Skin epidermis (tissue), 12 donors: ENCODE results near the gene PIGR.

ENCODE experiments used
- H3K27ac ChIP-seq, 21 experiments: fragments of 200-600 bp; sonication (generic) in 11 of 21; one replicate each; pipeline ENCODE4 v1.5.0; 2020; ENCODE audit warnings: mild to moderate bottlenecking in 3 of 21, inconsistent platforms in 2 of 21, moderate library complexity in 2 of 21
- H3K4me3 ChIP-seq, 7 experiments: fragments of 200-600 bp; sonication (generic) in 2 of 7; one replicate each; pipeline ENCODE4 v1.5.0; 2020; ENCODE audit warnings: inconsistent platforms in 2 of 7, mild to moderate bottlenecking in 2 of 7, moderate library complexity in 1 of 7

PIGR gene, protein sequence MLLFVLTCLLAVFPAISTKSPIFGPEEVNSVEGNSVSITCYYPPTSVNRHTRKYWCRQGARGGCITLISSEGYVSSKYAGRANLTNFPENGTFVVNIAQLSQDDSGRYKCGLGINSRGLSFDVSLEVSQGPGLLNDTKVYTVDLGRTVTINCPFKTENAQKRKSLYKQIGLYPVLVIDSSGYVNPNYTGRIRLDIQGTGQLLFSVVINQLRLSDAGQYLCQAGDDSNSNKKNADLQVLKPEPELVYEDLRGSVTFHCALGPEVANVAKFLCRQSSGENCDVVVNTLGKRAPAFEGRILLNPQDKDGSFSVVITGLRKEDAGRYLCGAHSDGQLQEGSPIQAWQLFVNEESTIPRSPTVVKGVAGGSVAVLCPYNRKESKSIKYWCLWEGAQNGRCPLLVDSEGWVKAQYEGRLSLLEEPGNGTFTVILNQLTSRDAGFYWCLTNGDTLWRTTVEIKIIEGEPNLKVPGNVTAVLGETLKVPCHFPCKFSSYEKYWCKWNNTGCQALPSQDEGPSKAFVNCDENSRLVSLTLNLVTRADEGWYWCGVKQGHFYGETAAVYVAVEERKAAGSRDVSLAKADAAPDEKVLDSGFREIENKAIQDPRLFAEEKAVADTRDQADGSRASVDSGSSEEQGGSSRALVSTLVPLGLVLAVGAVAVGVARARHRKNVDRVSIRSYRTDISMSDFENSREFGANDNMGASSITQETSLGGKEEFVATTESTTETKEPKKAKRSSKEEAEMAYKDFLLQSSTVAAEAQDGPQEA

DNA sequence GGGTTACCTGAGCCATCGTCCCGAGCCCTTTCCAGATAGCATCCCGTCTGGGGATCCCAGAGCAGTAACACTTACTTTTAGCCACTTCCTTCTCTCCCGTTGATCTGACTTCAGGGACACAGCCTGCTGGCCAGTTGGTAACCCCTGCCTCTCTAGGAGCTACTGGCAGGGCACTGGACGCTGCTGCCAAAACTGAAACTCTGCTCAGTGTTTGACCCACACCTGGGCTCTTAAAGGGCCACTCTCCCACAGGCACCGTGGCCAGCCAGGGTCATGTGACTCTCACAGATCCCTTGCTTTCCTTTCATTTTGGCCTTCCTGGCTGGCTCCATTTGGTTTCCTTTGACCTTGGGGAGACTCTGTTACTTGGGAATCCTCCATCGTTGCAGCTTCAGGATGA lies at the start of gene PIGR:
PIGR (minus strand) TSS at position 206 of the 400 bp plus-strand sequence. CDS start 5,935 bp downstream, outside the sequence.
- no peak within 1 kb of the TSS for H3K4me3 ChIP-seq
- H3K27ac ChIP-seq, result no peak within 1 kb of the TSS

DNA sequence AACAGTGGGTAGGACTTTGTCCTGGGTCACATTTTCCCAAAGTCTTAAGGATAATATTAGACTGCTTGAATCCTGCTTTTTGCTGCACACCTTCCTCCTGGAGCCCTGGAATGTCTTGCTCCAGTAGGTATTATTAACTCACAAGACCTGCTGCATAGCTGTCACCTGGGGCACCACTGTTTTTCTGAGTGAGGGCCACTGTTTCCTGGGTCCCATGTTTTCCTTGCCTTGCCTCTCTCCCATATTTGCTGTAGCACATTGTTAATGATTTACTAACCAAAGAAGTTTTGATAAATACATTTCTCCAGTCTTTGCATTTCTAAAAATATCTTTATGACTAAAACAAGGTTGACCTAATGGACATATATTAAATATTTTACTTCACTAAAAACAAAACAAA lies 46.5 kb upstream of the PIGR start:
- Histone ChIP-seq H3K27ac (no peak overlapping the region), H3K4me3 (no peak overlapping the region)

DNA sequence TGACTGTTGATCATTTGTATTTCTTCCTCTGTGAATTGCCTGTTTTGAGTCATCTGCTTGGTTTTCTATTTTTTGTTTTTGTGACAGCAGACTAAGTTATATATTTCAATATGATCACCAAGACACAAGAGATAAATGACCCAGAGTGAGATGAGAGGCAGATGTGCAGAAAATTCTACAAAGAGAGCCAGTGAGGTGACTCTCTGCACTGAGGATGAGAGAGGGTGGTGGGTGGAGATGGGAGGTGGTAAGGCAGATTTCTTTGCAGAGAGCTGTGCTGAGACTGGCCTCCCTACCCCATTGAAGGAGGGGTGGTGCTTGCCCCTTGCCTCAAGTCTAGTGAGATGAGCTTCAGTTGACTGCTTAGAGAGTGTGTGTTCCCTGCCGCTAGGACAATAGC lies 41.6 kb upstream of the PIGR start:
- Histone ChIP-seq H3K4me3 (no peak overlapping the region), H3K27ac (no peak overlapping the region)

DNA sequence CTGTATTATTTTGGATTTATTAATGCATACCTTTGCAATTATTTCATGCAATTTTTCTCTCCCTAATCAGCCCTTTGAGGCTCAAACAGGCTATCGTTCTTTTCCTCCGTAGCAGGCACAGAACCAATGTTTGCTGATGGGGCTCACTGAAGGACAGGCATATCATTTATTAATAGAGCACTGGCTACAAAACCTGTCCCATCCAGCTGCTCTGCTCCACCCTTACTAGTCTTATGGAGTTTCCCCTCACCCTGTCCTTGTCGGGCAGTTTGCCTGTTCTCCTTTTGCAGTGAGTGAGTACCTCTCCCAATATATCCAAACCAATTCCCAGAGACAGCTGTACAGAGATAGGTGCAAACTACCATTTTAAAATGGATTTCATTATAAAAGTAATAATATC lies 40.6 kb upstream of the PIGR start:
- Histone ChIP-seq H3K4me3 (no peak overlapping the region), H3K27ac (no peak overlapping the region)

DNA sequence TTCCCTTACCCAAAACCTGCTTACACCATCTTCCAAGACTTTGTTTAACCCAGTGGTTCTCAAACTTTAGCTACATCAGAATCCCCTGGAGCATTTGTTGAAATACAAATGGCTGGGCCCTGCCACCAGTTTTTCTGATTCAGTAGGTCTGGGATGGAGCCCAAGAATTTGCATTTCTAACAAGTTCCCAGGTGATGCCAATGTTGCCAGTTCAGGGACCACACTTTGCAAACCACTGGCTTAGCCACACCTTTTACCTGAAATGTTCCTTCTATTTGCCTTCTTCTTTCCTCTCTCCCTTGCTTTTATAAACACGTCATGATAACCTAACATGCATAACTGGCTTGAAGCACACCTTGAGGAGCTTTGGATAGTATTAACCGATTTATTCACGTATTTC lies 40.1 kb upstream of the PIGR start:
- H3K27ac ChIP-seq, result no peak overlapping the region
- no peak overlapping the region for H3K4me3 ChIP-seq

DNA sequence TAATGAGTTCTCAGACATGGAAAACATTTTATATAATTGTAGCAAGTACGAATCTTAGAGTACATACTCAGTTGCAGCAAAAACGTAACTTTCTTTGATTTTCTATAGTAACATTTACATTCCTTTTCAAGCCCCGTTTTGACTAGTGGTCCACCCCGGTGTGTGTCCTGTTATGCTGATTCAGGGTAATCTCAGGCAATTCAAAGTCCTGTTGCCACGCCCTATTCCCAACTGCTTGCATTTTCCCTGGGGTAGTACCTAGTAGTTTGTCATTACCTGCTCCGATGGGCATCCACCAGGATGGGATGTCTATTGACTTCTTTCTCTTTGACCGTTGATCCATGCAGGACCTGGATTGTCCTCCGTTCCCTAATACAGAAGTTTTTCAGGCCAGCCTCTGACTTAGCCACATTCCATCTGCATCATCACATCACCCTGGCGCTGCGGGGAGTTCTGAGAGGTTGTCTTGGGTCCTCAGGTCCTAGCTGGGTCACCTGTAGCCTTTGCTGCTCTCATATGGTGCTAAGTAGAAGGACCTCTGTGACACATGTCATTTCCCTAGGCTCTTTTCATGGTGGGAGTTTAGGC lies 39.0 kb upstream of the PIGR start:
- no peak overlapping the region for H3K4me3 ChIP-seq
- H3K27ac ChIP-seq, result no peak overlapping the region

DNA sequence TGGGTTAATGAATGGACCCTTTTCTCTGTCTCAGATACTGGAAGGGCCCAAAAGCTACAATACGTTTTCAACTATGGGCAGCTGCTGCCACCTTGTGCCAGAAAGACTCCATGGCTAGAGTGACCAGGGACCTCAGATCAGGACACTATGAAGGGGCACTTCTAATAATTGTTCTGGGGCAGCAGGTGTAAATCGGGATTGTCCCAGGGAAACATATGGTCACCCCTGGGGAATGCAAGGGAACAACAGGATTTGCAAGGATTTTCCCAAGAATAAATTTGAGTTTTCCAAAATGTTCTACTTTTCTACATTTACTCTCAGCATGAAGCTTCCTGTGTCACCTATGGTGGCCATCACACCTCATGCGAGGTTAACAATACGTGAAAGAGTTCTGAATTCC lies 36.0 kb upstream of the PIGR start:
- Histone ChIP-seq H3K27ac (peak overlapping the region in 1 of 21 experiments; percentile 11), H3K4me3 (no peak overlapping the region)

DNA sequence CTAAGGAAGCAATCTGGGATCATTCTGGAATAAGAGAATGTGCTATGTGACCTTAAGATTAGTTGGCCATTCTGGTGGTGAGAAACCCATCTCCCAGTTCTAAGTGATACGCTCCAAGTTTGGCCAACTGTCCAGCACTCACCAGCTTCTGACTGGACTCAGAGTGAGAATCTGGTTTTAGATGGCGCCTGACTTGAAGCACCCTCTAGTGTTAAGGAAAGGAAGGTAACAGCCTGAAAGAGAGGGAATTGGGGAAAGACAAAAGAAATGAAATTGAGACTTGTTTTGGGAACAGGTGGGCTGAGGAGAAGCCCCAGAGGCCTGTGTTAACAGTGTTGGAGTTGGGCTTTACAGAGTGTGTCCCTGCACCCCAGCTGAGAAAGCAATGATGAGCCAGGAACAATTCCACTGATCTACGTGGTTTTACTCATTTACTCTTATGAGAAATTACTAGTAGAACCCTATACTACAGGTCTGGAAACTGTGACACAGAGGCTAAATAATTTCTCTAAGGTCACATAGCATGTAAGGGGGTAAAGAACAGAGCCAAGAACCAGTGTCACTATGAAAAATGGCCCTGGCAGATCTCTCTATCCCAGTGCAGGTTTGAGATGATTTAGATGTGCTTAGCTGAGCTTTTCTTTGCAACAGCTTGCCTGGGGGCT lies 33.2 kb upstream of the PIGR start:
- H3K27ac ChIP-seq, result no peak overlapping the region
- no peak overlapping the region for H3K4me3 ChIP-seq

DNA sequence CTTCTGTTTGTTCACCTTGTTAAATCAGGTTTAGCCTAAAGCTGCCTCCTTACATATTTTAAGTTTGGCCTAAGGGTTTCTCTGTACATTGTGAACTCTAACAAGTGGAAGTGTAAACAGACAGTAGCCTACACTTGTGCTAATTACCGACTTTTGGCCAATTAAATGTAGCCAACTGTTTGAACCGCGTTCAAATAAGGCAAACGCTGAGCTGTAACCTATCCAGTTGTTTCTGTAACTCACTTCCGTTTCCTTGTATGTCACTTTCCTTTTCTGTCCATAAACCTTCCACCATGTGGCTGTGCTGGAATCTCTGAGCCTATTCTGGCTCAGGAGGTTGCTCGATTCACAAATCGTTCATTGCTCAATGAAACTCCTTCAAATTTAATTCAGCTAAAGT lies 32.0 kb upstream of the PIGR start:
- H3K4me3 ChIP-seq, result no peak overlapping the region
- H3K27ac ChIP-seq, result no peak overlapping the region

DNA sequence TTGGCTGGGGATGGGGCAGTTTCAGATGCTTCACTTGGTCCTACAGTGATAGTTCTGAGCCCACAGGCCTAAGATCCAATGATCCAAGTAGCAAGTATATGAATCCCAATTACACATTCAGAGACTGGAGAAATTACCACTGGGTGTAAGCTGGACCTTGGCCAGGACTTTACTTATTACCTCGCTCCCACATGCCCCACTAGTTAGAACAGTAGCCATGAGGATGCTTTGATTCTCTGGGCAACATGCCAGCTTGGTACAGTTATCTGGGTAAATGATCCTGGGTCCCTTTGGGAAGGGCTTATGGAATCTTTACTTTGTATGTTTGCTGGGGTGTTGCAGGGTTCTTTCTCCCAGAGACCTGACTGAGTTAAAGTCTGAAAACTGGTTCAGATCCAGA lies 29.0 kb upstream of the PIGR start:
- Histone ChIP-seq H3K27ac (no peak overlapping the region), H3K4me3 (no peak overlapping the region)

DNA sequence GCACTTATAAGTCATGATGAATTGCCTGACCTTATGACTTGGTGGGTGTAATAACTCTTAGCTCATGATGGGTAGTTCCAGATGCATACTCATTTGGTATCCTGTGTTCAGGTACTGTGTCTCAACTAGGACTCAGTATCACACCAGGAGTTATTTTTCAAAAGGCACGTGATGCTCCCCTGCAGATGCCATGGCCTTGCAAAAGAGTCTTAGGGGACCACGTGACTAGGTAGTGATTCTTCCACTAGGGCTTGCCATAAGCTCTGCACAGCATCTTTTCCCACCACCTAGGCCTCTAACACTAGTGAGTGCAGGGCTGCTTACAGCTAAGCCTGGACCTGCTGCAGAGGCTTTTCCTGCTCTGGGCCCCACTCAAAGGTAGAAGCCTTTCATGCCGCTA lies 27.9 kb upstream of the PIGR start:
- no peak overlapping the region for H3K27ac ChIP-seq
- H3K4me3 ChIP-seq, result no peak overlapping the region

DNA sequence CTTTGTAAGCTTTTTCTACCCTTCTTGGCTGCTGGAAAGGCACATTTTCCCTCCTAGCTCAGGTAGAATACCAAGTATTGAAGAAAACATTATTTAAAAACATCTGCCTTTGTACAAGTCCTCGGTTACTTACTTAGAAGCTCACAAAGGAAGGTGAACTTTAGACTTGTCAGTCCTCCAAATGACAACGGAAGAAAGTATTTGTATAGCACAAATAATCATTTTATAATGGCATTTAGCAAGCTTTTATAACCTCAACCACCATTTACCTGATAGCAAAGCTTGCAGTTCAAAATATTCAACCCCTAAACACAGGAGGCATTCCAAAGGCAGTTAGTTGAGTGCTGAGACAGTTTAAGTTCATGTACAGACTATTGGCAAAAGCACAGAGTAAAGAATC lies 26.5 kb upstream of the PIGR start:
- no peak overlapping the region for H3K27ac ChIP-seq
- H3K4me3 ChIP-seq, result no peak overlapping the region

DNA sequence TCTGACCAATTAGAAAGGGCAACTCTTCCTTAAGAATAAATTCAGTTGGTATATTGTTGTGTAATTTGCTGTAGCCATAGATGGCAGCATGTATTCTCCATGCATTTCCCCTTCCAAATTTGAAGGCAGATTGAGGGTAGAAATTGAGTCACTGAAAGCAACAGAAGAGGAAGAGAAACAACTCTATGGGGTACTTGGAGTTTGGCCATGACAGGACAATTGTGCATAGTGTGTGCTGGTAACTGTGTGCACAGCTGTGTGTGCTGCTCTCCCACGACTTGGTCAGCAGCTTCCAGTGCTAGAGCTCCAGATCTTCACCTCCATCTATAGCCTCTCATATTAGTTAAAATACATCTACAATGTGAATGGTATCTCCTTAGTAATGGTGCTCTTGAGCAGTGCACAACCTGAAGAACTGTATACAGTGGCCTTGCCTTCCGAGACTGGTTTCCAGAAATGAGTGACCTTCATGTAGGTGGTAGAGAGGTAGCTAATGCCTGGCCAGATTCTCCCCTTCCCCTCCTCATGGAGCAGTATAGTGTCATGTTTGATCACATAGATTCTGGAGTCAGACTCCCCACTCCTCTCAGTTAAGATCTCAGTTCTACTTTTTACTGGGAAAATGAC lies 24.9 kb upstream of the PIGR start:
- Histone ChIP-seq H3K4me3 (no peak overlapping the region), H3K27ac (no peak overlapping the region)

DNA sequence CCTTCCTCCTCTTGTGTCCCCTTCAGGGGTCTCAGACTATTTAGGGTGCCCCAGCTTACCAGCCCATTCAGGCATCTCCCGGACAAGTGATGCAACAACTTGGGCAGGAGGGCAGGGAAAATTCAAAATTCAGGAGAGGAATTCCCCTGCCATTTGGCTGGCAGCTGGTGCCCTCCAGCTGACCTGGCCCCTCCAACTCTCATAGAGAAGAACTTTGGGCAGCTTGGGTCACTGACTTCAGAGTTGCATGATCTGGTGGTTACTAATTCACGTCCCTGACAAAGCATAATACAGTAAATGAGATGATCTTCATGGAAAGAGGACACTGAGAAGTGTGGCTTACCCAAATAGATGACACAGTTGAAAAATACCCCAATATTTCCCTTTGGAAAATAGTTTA lies 24.2 kb upstream of the PIGR start, which contains the start of gene FCAMR:
FCAMR (minus strand) TSS at position 15 of the 400 bp plus-strand sequence. CDS start 335 bp downstream, outside the sequence.
- Histone ChIP-seq H3K4me3 (no peak within 1 kb of the TSS), H3K27ac (no peak within 1 kb of the TSS)

DNA sequence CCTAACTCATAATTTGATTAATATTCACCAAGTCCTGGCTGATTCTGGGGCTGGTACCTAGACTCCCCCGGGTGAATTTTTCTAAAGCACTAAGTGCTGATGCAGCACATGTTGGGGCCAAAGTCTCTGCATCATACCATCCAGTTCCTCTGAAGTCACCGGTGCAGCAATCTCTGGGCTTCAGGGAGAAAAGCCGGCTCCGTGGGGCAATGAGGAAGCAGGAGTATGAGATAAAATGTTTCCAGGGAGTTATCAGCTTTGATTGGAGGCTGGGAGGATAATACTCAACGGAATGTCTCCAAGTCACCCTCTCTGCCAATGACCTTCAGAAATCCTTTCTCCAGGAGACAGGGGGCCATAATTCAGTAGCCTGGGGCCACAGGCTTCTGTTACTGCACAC lies 22.8 kb upstream of the PIGR start:
- H3K4me3 ChIP-seq, result no peak overlapping the region
- no peak overlapping the region for H3K27ac ChIP-seq

DNA sequence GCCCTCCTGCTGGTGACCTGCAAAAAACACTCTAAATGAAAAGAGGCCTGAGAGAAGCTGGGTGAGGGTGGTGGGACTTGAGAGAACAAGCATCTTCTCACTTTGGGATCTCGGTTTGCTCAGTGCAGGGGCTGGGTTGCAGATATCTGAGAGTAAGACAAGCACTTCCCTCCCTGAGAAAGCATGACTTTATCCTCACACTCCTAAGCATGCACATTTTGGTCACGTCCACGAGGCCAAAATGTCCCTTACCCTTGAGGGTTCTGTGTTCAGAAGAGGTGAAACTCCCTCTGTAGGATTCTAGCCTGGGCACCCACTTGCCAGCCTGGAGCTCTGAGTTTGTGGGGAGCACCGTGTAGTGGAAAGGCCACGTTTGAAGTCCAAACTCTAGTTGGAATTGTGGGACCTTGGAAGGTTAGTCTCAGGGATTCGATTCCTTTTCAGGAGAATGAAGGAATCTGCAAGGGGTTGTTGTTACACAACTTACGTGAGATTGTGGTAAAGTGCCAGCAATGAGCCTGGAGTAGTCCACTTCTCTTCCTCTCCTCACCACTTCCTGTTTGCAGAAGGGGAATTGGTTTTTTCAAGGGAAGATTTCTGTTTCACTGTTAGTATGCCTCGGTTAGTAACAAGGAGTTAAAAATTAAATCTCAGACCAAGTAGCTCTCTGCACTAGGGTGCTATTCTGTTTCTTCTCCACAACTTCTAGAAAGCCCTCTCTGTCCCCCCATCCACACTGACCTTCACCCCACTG lies 21.0 kb upstream of the PIGR start:
- no peak overlapping the region for H3K4me3 ChIP-seq
- peak overlapping the region in 1 of 21 experiments; percentile 39 for H3K27ac ChIP-seq

DNA sequence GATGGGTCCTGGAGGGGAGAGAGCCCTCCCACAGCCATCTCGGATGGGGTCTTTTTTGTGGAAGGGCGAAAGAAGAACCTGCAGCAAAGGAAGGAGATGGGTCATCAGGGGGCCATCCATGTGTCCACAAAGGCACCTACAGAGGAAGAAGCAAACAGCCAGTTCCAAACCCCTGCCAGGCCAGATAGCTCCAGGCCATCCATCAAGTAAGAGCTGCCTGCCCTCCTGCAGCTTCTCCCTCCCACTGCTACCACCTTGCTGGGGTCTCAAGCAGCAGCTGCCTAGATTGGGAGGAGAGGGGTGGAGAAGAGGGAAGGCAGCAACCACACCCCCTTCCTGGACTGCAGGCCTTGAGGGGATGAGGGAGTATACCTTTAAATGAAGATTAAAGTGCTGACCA lies 19.5 kb upstream of the PIGR start:
- Histone ChIP-seq H3K4me3 (no peak overlapping the region), H3K27ac (no peak overlapping the region)

DNA sequence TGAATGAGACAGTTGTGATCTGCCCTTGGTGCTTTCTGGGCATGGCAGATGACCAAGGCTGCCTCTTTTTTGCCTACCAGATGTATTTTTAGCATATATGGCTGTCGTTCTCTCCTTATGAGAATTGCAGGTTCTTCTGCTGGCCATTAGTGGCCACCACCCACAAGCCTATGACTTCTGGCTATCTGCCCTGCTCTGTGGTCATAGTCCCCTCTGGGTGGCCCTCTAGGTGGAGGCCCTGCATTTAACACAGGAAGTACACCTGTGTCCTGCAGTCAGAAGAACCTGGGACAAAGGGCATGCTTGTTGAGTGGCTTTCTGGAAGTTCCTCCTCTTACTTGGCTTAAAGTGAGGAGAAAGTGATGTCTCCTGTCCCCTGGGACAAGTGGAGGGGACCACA lies 17.5 kb upstream of the PIGR start:
- no peak overlapping the region for H3K4me3 ChIP-seq
- H3K27ac ChIP-seq, result no peak overlapping the region

DNA sequence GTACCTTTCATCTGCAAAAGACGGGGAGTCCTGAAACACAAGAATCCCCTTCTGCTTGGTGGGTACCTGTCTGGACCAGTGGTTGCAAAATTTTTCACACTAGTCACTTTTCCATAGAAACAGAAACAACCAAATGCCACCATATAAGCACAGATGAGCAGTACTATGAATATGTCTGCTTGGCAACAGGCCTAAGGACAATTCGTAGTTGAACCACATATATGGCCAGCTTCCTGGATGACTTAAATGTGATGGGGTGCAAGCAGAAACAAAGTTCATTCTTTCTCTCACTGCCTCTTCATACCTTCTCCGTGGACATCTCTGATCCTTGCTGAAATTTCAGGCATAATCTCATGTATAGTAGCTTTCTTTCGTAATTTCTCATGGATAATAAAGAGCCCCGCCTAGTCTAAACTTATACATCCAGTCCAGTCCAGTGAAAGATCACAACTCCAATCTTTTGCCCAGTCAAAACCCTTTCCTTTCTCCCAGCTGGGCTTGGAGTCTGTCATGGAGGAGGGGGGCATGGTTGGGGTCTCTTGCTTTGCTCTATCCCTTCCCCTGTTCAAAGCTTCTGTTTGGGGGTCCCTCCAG lies 16.9 kb upstream of the PIGR start:
- Histone ChIP-seq H3K27ac (no peak overlapping the region), H3K4me3 (no peak overlapping the region)
